Measurements from ENCODE around the gene MAP7D1. TPM values are rescaled to one million over a fixed set of nuclear protein-coding genes. Genes with fewer than 3 reads are reported as not detected.
A peak's percentile ranks its signal among the peaks of the same experiment; 100 is the strongest.

MAP7D1 gene
- total RNA-seq, 4 donors from 2014 or later: 147 to 243 (median 172) TPM

DNA sequence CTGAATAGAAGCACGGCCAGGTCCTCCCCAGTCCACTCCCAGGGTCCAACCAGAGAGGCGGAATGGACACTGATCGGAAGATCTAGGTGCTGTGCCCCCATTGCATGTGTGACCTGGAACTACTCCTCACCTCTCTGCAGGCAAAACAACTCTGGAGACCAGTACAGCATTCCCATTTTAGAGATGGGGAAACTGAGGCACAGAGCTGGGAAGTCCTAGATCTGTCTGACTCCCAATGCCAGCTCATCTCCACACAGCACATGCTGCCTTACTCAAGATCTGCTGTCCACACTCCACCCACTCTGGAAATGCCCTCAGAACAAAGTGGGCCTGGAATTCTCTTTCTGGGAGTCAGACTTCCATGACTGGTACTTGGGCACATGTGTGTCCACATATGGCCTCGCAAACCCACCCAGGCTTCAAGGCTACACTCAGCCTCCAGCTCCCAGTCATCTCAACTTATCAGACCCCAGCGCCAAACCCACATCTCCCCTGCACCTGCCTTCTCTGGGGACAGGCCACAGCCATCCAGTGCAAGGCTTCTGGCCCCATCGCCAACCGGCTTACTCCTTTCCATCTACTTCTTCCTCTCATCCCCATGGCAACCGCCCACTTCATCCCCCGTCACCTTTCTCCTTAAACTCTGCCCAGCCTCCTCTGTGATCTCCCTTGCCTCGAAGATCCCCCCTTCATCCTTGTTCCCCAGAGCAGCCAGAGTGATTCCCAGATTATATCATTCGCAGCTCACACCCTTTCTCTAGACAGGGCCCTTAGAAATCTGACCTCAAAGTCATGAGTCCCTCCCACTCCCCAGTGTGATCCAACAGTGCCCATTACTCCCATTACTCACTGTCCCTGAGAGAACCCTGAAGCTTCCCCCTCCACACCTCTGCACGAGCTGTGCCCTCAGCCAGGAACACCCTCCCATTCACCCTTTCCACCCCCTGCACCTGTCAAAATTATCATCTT is 33.6 kb upstream of the MAP7D1 start:
- Histone ChIP-seq H3K9me3 (no peaks in the 10 kb centered on the region), H3K27me3 (no peaks in the 10 kb centered on the region), H3K27ac (peak overlapping the region in 2 of 4 donors; percentile 63 to 83), H3K4me3 (no peak overlapping the region), H3K4me1 (peaks cover 0 to 61% (median 30%) of the 10 kb centered on the region in 3 donors), H3K36me3 (no peaks in the 10 kb centered on the region)
- TF ChIP-seq, protein P1, sequence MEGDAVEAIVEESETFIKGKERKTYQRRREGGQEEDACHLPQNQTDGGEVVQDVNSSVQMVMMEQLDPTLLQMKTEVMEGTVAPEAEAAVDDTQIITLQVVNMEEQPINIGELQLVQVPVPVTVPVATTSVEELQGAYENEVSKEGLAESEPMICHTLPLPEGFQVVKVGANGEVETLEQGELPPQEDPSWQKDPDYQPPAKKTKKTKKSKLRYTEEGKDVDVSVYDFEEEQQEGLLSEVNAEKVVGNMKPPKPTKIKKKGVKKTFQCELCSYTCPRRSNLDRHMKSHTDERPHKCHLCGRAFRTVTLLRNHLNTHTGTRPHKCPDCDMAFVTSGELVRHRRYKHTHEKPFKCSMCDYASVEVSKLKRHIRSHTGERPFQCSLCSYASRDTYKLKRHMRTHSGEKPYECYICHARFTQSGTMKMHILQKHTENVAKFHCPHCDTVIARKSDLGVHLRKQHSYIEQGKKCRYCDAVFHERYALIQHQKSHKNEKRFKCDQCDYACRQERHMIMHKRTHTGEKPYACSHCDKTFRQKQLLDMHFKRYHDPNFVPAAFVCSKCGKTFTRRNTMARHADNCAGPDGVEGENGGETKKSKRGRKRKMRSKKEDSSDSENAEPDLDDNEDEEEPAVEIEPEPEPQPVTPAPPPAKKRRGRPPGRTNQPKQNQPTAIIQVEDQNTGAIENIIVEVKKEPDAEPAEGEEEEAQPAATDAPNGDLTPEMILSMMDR (IDR thresholded peaks at IDR 0.05): no peak
- TF ChIP-seq EP300 (IDR thresholded peaks at IDR 0.05) (no peak), POLR2AphosphoS5 (IDR thresholded peaks at IDR 0.05) (no peak), POLR2A (IDR thresholded peaks at IDR 0.05) (no peak)
- WGBS, 2 donors (ENCODE audit: low coverage in 1 of 2): 78 to 81% methylated on average over 7 of the region's 12 CpGs
- no peak for ATAC-seq

DNA sequence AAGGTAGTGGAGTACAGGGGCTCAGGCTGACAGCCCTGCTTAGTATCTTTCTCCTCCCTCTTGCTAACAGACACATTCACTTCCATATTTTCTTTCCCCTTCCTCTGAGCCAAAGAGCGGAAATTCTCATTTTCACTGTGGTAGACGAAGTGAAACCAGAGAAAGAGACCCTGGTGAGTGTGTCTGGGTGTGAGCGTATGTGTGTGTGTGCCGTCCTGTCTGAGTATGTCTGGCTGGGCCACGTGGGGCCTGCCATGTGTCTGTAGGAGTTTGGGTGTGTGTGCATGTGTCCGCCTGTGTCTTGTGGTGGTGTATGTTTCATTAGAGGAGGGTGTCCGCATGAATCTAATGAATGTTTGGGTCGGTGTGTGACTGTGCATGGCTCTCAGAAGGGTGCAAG is 32.6 kb upstream of the MAP7D1 start:
- H3K9me3 ChIP-seq: no peaks in the 10 kb centered on the region
- peaks cover 0 to 54% (median 30%) of the 10 kb centered on the region in 3 donors for H3K4me1 ChIP-seq
- 64 to 70% methylated on average over 5 to 8 of the region's 8 CpGs for WGBS, 2 donors (ENCODE audit: low coverage in 1 of 2)
- peak overlapping the region in 3 of 4 donors; percentile 83 to 85 (median 84) for H3K27ac ChIP-seq
- no peak for TF ChIP-seq EP300 (IDR thresholded peaks at IDR 0.05)
- no peak for TF ChIP-seq POLR2A (IDR thresholded peaks at IDR 0.05)
- TF ChIP-seq, protein P1 (IDR thresholded peaks at IDR 0.05): no peak
- no peak for TF ChIP-seq POLR2AphosphoS5 (IDR thresholded peaks at IDR 0.05)
- H3K4me3 ChIP-seq: no peak overlapping the region
- H3K27me3 ChIP-seq: no peaks in the 10 kb centered on the region
- no peaks in the 10 kb centered on the region for H3K36me3 ChIP-seq
- peak; percentile 21 for ATAC-seq

DNA sequence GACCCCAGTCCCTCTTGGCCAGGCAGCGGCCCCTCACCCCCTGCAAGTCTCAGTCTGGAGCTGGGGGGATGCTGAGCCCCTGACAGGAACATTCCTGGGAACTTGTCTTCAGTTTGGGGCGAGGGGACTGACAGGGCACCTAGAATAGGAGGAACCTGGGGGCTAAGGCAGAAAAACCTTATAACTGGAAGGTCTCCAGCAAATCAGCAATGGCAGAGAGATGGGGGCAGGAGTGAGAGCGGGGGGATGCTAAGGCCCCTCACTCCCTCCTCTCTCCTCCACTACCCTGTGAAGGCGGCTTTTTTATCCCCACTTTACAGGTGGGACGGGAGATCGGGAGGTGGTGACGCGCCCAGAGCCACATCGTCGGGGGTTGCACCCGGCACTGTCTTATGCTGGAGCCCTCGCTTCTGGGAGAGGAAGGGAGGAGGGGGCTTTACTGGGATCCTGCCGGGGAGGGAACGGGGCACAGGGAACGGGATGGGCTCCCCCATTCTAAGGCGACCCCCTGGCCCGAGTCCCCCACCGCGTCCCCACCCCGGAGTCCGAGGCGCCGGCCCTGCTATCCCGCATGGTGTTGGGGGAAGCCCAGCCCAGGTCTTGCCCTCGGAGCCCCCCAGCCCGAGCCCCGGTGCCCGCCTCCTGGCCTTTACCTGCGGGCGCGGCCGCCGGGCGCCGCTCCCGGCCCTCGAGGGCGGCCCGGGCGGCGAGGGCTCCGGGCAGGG is 31.4 kb upstream of the MAP7D1 start:
- peak overlapping the region; percentile 34 to 85 (median 84) for H3K27ac ChIP-seq
- no peak for ATAC-seq
- 76 to 80% methylated on average over 1 to 4 of the region's 42 CpGs for WGBS, 2 donors (ENCODE audit: low coverage in 1 of 2)

DNA sequence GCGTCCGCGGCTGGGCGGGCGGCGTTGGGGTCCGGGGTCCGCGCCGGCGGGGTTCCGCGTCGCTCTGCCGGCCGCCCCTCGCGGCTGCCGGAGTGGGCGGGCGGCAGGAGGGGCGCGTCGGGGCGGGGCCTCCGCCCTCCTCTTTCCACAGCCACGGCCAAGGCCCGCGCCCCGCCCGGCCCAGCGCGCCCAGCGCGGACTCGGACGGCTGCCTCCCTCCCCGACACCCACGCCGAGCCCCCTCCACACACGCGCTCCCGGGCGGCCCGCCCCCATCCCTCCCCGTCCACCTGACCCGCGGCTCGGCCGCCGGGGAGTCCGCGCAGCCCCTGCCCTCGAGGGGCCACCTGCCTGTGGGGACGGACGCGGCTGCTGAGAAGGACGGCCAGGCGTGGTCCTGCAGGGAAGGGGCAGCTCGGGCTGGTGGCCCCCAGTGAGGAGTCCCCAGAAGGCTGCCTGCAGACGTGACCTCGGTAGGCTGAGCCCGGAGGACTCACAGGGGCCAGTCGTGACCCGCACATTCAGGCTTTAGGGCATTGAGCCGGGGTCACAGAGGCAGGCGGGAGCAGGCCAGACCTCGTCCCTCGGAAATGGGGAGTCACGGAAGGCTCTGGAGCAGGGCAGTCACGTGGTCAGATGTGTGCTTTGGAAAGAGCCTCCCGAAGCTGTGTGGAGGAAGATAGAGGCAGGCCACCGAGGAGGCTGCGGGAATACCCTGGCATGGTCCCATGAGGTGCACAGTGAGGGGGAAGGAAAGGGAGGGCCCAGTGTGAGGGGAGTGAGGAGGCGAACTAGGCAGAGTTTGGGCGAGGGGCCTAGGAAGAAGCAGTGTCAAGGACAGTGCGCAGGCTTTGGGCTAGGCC is 30.6 kb upstream of the MAP7D1 start, which contains the start of gene COL8A2:
Gene COL8A2 (minus strand): TSS at position 94 of the 863 bp plus-strand sequence. CDS start 24,980 bp downstream, outside the sequence.
- TF ChIP-seq, protein P1 (IDR thresholded peaks at IDR 0.05): no peak
- TF ChIP-seq POLR2AphosphoS5 (IDR thresholded peaks at IDR 0.05) (no peak), POLR2A (IDR thresholded peaks at IDR 0.05) (peak in 1 of 2 donors; percentile 53), EP300 (IDR thresholded peaks at IDR 0.05) (no peak)
- no peaks in the 10 kb centered on the region for H3K27me3 ChIP-seq
- WGBS, 2 donors (ENCODE audit: low coverage in 1 of 2): 30 to 33% methylated on average over 3 to 7 of the region's 77 CpGs
- peaks cover 0 to 34% (median 14%) of the 10 kb centered on the region in 3 donors for H3K4me1 ChIP-seq
- ATAC-seq: peak; percentile 88
- H3K4me3 ChIP-seq: peak within 1 kb of the TSS; percentile 34 to 60
- H3K9me3 ChIP-seq: no peaks in the 10 kb centered on the region
- H3K36me3 ChIP-seq: no peaks in the 10 kb centered on the region
- peak within 1 kb of the TSS; percentile 34 to 85 (median 84) for H3K27ac ChIP-seq

More for the DNA sequence above, 31.4 kb upstream of the MAP7D1 start:
- no peaks in the 10 kb centered on the region for H3K27me3 ChIP-seq
- H3K36me3 ChIP-seq: no peaks in the 10 kb centered on the region
- TF ChIP-seq EP300 (IDR thresholded peaks at IDR 0.05) (no peak), POLR2AphosphoS5 (IDR thresholded peaks at IDR 0.05) (no peak), POLR2A (IDR thresholded peaks at IDR 0.05) (no peak)
- TF ChIP-seq, protein P1 (IDR thresholded peaks at IDR 0.05): no peak
- peak overlapping the region; percentile 34 to 60 for H3K4me3 ChIP-seq
- H3K4me1 ChIP-seq: peaks cover 0 to 42% (median 21%) of the 10 kb centered on the region in 3 donors
- H3K9me3 ChIP-seq: no peaks in the 10 kb centered on the region

All from gastroesophageal sphincter (tissue), 4 donors.